Uterus (tissue), 2 donors: Measurements from ENCODE around the gene USP11.

ENCODE experiments used
- CTCF ChIP-seq, 4 experiments: fragments of 200-600 bp in 2 of 4; fragments of 450-650 bp in 2 of 4; sonication (generic) in 2 of 4; IDR thresholded peaks; one replicate each; pipeline ENCODE4 v1.5.1; 2016 to 2019; ENCODE audit warnings: antibody characterized with exemption in 4 of 4, mild to moderate bottlenecking in 2 of 4, moderate library complexity in 1 of 4
- POLR2A ChIP-seq, 2 donors: fragments of 450-650 bp; IDR thresholded peaks; one replicate each; pipeline ENCODE4 v1.6.1; 2016; ENCODE audit warnings: antibody characterized with exemption in 2 of 2, mild to moderate bottlenecking in 1 of 2, moderate library complexity in 1 of 2

GRCh38 chrX:47200385-47201150, 32.2 kb upstream of the USP11 start:
- no peak for TF ChIP-seq POLR2A (IDR thresholded peaks at IDR 0.05)
- no peak for TF ChIP-seq CTCF (IDR thresholded peaks at IDR 0.05)
